GM19351 (cell line): ENCODE measurements around the gene GNL3.

Experiments used
- ATAC-seq: cut with Tn5 transposase; IDR thresholded peaks from one replicate; pipeline ENCODE4 v1.9.1; 2021; ENCODE audit warnings: mild to moderate bottlenecking, moderate library complexity; ENCODE audit not compliant: unreplicated experiment

Gene GNL3

DNA sequence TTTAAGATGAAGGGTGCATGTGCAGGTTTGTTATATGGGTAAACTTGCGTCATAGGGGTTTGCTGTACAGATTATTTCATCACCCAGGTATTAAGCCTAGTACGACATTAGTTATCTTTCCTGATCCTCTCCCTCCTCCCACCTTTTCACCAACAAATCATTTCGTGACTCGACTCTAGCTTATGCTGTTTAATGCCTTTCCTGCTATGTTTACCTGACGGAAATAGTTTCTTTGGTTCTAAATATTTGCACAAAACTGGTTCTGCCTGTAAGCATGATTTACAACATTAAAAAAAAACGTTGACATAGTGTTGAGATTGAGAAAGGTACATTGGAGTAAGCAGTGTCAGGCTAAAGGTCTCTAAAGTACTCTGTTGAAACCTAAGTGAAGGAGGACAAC, 2.4 kb downstream of the GNL3 start:
- ATAC-seq = no peak

DNA sequence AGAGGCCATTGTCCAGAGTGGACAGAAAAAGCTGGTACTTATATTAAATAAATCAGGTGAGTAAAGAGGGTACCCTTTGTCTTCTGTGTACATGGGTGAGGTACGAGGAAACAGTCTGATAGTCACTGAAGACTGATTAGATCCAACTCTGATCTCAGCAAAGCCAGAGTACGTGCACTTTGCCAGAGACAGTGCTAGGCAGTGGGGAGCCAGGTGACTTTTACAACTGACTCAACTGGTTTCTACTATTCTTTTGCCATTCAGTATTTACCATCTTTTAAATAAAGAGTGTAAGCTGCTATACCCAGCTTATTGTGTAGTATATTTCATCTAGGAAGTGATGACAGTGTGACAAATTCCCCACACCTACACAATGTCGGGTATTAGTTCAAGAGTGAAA, 3.3 kb downstream of the GNL3 start:
- no peak for ATAC-seq

DNA sequence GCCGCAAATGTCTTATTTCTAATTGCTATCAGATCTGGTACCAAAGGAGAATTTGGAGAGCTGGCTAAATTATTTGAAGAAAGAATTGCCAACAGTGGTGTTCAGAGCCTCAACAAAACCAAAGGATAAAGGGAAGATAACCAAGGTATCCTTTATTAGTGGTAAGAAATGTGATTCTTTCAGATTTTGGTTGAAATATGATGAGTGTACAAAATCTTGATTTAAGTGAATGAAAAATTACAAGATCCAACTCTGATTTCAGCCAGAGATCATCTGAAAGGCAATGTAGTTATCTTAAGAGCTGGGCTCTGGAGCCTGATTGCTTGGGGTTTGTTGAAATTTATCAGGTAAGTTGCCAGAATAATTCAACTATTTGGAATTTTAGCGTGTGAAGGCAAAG, 4.7 kb downstream of the GNL3 start:
- ATAC-seq = no peak

DNA sequence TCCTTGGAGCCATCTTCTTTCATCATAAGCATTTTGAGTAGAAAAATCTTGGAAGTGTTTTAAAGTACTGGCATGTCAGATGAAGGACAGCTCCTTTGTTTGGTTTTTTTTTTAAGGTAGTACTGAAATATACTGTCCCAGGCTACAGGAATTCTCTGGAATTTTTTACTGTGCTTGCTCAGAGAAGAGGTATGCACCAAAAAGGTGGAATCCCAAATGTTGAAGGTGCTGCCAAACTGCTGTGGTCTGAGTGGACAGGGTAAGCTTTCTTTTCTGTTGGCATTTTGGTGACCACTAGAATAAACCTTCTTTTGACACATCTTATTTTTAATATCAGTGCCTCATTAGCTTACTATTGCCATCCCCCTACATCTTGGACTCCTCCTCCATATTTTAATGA, 7.2 kb downstream of the GNL3 start:
- ATAC-seq = no peak

DNA sequence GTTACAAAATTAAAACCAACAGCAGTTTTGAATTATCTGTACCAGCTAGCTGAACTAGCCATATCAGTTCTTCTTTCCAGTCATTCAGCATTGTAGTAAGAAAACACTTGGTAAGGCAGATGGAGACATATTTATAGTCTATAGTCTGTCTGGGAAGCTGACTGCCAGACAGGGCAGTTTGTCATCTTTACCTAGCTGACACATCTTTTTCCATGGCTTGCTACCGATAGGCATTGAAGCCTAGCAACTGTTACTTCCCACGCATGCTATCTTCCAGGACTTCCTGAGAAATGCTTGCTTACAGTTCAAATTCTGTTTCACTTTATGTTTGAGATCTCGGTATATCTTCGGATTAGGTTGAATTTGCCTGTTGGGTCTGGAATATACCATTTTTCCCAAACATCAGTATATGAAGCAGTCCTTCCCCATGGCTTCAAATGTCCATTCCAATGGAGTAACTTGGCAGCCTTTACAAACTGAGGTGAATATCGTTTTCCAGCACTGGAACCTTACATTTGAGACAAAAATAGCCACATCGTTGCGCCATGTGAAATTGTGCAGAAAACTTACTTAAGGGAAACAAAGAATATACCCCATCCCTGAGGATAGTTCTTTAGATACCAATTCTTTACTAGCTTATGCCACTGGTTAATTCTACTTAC, 8.8 kb downstream of the GNL3 start:
- ATAC-seq = no peak

DNA sequence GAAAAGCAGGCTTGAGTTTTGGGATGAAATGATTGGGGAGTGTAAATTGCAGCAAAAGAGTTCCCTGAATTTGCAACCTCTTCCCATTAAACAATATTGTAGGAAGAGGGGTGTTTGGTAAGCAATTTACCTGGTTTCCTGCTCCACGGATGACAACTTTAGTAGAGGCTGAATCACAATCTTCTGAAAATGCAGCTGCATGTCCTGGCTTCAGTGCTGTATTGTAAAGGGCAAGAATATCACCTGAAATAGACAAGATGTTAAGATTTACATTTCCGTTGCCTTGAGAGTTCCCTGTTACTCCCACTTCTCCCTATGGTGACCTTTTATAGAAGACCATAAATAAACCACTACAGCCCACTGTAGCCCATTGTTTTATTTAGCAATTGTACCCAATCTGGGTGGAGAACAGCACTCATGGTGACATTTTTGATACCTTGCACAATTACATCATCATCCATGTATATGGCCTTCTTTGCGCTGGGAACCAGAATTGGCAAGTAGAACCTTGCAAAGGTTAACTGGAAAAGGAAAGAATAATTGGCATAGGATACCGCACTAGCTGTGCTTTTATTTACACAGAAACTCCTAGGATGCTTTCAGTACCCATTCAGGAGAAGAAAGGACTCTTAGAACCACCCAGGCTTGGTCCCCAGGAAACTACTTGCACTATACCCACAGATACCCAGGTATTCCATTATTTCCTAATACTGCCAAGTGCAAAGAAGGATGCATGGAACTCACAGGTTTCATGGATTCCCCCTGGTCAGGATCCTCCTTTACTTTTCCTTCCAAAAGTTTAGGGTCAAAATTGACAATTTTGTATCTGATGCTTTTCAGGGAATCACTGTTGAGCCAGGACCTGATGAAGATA, 10.2 kb downstream of the GNL3 start:
- ATAC-seq = no peak

DNA sequence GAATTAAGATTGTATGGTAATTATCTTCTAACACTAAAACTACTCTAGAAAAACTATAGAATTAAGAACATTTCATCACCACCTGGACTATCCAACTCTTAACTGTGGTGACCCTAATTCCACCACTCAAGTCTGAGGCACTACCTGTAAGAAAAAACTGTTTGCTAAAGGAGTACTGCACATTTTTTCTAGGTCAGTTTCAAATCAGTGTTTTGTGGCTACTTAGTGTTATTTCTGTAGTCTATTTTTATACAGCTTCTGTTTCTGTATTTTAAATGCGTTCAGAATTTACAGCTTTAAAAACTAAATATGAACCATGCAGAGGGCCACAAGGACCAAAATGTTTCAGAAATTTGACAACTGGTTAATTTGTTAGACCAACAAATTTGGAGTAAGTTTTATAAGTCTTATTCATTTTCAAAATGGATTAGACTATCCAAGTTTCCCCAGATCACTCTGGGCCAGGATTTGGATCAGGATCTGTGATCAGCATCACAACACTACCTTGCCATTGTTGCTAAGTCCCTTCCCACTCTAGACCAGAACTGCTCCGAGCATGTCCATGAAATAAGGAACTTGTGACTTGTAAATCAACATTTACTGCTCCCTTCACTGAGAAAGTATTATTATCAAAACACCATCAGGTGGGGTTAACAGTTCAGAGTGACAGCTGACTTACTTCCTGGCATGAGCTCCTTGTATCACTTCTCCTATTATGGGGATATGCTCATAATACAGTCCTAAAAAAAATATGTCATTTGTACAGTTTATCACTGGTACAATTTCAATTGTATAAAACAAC, 11.2 kb downstream of the GNL3 start:
- no peak for ATAC-seq

DNA sequence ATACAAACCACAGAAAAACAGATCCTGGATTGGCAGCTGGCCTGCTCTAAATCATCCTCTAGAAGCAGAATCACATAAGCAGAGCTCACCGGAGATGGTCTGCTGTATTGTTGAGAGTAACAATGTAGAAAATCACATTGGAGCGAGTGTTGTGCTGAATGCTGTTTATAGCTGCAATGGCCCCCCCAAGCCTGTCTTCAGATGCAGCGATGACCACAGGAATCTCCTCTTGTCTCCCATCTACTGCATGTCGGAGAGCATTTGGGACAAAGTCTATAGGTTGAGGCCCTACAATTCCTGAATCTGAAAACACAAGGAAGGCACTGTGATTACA, 11.8 kb downstream of the GNL3 start:
- ATAC-seq = no peak

DNA sequence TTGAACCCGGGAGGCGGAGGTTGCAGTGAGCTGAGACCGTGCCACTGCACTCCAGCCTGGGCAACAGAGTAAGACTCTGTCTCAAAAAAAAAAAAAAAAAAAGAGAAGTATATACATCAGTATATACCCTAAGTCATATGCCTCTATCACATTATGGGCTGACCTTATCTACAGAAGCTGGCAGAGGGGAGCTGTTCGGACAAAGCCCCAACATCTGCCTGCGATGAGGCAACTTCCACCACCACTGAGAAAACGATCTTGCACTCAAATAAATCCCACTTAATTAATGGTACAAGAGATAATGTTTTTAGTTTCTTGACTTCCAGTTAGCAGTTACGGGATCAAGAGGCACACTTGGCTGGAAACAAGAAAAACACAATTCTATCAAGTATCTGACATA, 17.5 kb downstream of the GNL3 start:
- no peak for ATAC-seq

DNA sequence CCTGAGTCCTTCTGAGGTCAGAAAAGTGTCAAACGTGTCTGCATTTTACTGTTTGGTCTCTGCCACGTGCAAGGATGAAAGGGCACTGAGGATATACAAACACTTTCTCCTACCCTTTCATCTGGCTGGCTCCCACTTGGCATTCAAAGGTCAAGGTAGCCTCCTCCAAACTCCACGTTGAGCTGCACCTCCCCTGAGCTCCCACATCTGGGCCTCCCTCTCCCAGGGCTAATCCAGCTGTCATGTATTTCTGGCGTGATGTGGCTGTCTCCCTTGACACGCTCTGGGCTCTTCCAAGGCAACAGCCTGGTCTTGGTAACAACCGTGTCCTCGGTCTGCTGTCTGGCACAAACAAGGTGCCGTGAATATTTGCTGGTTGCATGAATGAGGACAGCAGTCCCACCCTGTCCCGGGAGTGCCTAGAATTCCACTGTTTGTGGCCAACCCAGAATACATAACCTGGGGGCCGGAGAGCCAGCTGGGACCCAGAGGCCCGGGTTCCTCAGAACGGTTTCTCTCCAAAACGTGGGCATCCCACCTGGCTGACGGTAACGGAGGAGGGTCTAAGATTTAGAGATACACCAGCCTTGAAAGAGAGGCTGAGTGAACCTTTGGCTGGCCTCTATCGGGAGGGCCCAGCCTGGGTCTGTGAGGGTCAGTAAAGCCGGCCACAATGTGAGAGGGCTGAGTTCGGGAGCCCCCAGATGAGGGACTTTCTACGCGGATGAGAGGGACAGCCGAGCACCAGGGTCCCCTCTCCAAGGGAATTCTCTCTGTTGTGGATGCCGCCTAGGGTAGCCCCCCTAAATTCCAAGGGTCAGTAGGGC, 19.0 kb downstream of the GNL3 start:
- no peak for ATAC-seq

DNA sequence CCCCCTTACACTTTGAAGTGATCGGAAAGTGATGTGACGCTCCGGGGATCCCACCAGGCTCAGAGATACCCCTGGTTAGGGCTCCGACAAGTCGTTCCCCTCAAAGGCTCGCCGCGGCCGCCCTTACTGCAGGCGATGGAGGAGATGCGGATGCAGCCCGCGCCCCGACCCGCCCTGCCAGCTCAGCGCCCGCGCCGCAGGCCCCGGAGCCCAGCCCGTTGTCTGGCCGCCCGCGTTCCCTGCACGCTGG, 19.5 kb downstream of the GNL3 start:
- no peak for ATAC-seq

DNA sequence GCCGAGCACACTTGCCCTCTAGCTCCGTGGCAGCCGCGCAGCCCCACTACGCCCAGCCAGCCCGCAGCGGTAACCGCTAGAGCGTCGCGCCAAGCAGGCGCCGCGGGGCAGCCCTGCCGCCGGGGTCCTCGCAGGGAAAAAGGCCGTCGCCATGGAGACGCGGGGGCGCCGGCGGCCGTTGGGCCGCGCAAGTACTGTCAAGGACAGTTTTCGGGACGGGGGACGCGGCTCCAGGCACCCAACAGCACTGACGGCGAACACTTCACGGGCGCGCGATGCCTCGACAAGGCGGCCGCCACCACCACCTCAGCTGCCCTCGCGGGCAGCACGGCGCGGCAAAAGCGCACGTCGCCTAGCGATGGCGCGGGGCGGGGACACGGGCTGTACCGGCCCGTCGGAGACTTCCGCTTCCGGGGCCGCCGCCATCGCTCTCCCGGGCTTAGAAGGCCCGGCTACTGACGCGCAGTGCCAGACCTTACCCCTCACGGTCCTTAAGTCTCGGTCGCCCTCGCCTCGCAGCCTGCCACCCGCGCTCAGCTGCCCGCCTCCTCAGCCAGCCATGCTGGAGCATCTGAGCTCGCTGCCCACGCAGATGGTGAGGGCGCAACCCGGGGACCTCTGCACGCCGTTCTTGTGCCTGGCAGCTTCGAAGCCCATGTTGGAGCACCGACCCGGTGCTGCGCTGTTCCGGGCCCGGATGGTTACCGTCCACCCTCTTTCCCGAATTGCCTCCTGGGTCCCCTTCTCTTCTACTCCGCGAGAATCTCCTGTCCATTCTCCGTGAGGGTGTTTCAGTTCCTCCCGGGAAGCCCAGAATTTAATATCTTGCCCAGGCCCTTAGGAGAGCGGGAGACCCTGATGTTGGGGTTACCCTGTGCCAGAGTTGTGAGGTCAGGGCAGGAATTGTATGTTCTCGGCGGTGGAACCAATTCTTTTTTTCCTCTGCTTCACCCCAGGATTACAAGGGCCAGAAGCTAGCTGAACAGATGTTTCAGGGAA, 20.2 kb downstream of the GNL3 start, which contains the start of the genes GLT8D1 and SPCS1:
GLT8D1 (minus strand) TSS at position 104 of the 999 bp plus-strand sequence. CDS start 5,331 bp downstream, outside the sequence.
SPCS1 (plus strand) TSS at position 419 of the 999 bp plus-strand sequence; CDS start at position 560, 141 bp downstream.
- peak; percentile 74 for ATAC-seq

DNA sequence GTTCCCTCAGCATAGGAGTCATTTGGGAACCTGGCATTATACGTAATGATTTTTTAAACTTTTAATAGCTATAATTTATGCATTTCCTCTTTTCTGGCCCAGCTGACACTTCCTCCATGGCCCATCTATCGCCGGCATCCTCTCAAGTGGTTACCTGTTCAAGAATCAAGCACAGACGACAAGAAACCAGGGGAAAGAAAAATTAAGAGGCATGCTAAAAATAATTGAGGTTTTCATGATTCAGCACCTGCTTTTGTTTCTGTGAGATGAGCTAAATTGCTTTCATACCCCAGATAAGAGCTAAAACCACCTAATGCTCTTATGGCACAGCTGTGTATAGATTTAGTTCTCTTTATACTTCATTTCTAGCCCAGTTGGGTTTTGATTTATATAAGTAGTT, 21.8 kb downstream of the GNL3 start:
- no peak for ATAC-seq

DNA sequence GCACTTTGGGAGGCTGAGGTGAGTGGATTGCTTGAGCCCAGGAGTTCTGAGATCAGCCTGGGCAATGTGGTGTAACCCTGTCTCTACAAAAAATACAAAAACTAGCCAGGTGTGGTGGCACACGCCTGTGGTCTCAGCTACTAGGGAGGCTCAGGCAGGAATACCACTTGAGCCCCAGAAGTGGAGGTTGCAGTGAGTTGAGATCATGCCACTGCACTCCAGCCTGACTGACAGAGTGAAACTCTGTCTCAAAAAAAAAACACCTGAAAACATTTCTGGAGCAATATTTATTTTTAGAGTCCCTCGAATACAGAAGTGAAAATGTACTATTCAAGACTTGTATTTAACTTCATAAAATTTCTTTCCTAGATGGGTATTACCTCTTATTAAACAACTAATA, 24.7 kb downstream of the GNL3 start:
- ATAC-seq = peak; percentile 29

DNA sequence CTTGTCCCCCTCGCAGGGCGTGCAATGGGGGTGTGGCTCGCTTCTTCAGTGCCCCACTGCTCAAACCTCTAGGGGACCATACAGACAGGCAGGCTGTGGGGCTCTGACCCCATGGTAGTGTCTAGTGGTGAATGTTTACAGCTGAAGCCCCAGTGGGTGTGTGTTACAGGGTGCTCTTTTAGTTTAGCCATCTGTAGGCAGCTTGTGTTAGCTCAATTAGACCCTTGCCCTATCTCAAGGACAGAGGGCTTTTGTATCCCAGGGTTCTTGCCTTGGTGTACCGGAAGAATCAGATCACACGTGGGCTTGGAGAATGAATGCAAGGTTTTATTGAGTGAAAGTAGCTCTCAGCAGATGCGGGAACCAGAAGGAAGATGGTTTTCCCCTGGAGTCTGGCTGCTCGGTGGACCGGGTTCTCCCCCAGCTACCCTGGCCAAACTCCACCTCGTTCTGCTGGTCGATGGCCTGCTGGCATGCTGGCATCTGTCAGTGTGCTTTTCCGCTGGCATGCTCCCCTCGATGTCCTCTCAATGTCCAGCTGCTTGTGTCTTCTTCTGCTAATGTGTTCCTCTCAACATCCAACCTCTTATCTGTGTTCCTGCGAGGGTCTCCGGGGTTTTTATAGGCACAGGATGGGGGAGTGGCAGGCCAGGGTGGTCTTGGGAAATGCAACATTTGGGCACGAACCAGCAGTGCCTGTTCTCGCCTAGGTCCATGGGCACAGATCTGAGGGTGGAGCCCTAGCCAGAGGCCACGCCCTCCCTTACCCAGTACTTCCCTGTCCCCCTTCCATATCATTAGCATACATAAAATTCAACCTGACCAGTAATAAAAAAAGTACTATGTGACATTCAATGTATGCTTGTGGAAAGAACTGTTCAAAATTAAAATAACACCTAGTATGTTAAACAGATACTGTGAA, 26.7 kb downstream of the GNL3 start:
- ATAC-seq = no peak

DNA sequence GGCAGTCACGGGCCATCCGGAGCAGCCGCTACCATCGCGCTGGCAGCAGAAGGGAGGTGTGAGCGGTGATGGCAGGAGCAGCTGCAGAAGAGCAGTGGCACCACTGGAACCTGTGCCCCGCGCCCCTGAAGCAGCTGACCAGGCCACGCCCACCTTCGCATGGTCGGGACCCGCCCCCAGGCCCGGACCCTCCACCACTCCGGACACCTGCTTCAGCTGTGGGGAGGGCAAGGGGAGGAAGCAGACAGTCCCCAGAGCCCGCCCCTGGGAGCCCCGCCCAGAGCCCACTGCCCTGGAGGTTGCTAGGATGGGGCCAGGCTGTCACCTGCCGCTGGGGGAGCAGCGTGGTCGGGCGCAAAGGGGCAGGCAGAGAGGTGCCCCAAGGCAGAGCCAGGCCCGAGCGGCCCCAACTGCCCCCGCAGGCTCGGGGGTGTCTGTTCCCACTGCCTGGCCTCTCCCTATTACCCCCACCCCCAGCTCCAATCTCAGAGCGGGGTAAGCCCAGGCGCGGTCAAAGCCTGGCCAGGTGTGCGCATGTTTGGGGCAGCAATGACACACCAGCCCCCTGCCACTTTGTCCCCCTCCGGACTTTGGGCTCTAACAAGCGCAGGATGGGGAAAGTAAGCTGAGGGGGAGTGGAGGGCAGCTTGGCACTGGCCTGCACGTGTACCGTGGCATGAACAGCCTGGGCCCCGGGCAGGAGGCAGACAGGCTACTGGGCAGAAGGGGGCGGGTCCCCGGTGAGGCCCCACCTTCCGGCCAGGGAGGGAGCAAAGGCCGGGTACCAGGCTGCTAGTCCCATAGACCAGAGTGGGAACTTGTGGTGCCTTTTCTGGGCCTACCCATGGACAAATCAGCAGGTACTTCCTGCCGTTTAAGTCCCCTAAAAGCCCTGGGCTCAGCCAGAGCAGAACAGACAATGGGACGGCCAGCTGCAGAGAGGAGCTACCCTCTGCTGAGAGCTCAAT, 28.8 kb downstream of the GNL3 start:
- no peak for ATAC-seq

DNA sequence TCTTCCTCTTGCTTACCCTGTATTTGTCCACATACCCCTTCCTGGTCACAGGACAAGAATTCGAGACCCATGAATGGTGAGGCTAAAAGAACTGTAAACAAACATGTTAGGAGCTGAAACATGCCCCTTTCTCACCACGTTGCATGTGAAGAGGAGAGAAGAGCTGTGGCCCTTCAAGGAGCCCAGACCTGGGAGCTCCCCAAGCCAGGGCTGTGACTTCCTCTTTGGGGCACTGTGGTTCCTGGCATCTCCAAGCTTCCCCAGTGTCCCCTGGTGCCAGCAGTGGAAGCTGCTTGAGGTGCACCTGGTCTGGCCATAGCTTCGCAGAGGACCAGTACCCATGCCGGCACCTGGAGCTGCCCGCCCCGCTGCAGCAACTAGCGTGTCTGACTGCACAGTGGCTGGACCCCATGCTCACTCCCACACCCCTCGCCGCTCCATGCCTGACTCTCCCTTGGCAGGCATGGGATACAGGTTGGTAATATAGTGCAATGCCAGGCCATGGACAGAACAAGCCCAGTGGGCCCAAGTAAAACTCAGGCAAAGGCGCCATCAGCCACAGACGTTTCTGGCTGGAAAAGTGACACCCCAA, 30.0 kb downstream of the GNL3 start:
- ATAC-seq = no peak
